Measurements from ENCODE around the gene SCN5A.

DNA sequence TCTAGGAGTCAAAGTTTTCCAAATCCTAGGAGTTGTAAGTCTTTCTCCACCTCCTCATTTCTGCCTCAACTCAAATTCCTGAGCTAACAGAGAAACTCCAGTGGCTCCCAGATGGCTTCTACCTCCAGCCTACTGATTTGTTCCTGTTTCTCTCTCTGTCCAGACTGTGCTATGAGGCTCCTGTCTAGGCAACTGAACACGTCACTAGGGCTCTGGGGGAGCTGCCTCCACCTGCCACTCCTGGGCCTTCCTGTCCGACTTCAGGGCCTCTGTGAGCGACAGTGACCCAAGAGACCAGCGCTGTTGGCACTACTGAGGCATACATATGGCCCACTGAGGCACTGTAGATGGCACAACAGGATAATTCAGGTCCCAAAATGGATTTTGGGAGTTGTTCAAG, 82.0 kb downstream of the SCN5A start:
- TF ChIP-seq CEBPB (IDR thresholded peaks at IDR 0.05) (no peak), RAD21 (IDR thresholded peaks at IDR 0.05; ENCODE audit: low read depth) (no peak), EGR1 (IDR thresholded peaks at IDR 0.05) (no peak), TAF1 (IDR thresholded peaks at IDR 0.05; ENCODE audit: low read depth) (no peak), EP300 (IDR thresholded peaks at IDR 0.05; ENCODE audit: borderline replicate concordance) (no peak)
- TF ChIP-seq, protein P1, sequence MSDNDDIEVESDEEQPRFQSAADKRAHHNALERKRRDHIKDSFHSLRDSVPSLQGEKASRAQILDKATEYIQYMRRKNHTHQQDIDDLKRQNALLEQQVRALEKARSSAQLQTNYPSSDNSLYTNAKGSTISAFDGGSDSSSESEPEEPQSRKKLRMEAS (IDR thresholded peaks at IDR 0.05) = no peak

Measured in Ishikawa (cell line).